Measurements from ENCODE around the gene CARMIL1.

DNA sequence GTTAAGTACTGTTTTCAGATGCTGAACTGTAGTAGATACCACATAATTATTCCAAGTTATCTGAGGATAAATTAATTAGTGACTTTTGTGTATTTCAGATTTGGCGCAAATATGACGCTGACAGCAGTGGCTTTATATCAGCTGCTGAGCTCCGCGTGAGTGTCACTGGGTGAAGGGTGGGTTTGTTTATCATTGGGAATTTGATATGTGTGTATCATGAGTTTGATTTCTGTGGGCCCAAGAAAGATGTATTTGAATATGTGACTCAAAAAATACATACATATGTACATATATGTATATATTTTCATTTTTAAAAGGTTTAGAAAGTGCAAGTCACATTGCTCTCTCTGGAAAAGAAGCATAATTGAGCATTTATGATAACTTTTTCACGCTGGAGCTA lies 390.2 kb downstream of the CARMIL1 start:
- TF ChIP-seq POLR2A (IDR thresholded peaks at IDR 0.05): no peak
- TF ChIP-seq, protein P1, sequence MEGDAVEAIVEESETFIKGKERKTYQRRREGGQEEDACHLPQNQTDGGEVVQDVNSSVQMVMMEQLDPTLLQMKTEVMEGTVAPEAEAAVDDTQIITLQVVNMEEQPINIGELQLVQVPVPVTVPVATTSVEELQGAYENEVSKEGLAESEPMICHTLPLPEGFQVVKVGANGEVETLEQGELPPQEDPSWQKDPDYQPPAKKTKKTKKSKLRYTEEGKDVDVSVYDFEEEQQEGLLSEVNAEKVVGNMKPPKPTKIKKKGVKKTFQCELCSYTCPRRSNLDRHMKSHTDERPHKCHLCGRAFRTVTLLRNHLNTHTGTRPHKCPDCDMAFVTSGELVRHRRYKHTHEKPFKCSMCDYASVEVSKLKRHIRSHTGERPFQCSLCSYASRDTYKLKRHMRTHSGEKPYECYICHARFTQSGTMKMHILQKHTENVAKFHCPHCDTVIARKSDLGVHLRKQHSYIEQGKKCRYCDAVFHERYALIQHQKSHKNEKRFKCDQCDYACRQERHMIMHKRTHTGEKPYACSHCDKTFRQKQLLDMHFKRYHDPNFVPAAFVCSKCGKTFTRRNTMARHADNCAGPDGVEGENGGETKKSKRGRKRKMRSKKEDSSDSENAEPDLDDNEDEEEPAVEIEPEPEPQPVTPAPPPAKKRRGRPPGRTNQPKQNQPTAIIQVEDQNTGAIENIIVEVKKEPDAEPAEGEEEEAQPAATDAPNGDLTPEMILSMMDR (IDR thresholded peaks at IDR 0.05): no peak

All from heart left ventricle (tissue), 13 donors.